HG03432 (cell line): ENCODE measurements around the gene ACKR3.

Source experiments
- ATAC-seq: cut with Tn5 transposase; IDR thresholded peaks from one replicate; pipeline ENCODE4 v1.9.1; 2021; ENCODE audit warnings: mild to moderate bottlenecking, moderate library complexity; ENCODE audit not compliant: unreplicated experiment

The ACKR3 gene

DNA sequence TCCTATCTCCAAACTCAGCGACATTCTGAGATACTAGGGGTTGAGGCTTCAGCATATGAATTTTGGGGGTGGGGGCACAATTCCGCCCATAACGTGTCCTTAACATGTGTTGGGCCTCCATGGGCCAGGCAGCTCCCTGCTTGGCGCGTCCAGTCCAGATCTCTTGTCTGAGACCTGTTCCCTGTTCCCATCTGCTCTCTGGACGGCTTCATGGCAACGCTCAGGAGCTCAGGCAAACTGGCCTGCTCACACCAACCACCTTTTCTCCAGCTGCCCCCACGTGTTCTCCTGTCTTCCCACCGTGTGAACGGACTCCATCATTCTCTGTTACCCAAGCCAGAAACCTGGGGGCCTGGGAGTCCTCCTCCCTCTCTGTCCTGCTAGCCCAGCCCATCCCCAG lies 36.4 kb downstream of the ACKR3 start:
- ATAC-seq: no peak

DNA sequence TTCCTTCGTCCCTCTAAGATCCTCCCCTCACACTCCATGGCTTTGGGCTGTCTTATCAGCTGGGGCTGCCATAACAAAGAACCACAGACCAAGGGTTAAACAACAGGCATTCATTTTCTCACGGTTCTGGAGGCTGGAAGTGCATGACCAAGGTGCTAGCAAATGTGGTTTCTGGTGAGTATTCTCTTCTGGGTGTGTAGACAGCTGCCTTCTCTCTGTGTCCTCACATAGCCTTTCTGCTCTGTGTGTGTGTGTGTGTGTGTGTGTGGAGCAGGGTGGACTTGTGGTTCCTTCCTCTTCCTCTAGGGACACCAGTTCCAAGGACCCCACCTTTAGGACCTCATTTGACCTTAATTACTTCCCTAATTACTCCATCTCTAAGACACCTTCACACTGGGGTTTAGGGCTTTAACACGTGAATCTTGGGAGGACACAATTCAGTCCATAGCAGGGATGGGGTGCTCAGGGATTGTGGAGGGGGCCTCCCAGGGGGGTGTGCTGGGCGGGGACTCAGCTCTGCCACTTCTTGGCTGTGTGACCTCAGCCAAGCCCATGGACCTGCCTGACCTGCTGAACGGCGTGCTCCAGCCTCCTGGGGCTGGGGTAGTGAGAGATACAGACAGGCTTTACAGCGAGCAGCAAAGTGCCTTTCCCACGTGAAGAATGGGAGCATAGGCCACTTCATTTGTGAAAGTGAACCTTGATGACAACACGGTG lies 38.0 kb downstream of the ACKR3 start:
- no peak for ATAC-seq

DNA sequence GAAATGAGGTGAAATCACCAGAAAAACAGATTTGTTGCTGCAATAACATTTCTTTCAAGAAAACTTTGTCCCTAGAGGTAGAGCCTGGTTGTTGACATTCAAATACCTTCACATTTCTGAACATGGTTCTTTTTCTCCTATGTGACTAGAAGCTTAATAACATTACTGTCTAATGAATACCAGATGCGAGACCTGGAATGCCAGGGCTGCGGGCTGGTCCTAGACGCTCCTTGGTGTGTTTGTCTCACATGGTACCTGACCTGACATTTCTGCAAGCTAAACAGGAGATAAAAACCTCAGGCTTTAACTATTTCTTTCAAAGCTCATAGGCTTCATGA lies 38.5 kb downstream of the ACKR3 start:
- ATAC-seq: no peak

DNA sequence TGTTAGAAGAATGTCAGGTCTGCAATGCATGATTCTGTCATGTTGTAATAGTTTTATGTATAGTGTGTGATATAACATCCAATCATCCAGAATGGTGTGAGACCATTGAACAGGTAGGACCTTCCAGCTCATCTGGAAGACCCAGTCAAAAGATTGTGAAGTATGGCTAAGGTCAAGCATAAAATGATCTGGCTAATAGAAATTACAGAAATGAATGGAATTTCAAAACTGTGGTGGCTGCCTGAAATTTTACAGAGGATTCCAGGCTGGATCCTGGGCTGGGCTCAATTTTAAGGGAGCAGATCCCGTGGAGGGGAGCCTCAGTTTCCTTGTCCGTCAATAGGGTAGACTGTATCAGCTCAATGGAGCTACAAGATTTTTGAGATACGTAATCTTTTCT lies 39.1 kb downstream of the ACKR3 start:
- ATAC-seq: no peak

GRCh38 chr2:236610991-236611821 lies 41.6 kb downstream of the ACKR3 start:
- ATAC-seq: no peak

- no peak for ATAC-seq
Observed at GRCh38 chr2:236612737-236613136, 43.1 kb downstream of the ACKR3 start.

GRCh38 chr2:236613612-236614011 lies 44.0 kb downstream of the ACKR3 start:
- ATAC-seq: no peak

DNA sequence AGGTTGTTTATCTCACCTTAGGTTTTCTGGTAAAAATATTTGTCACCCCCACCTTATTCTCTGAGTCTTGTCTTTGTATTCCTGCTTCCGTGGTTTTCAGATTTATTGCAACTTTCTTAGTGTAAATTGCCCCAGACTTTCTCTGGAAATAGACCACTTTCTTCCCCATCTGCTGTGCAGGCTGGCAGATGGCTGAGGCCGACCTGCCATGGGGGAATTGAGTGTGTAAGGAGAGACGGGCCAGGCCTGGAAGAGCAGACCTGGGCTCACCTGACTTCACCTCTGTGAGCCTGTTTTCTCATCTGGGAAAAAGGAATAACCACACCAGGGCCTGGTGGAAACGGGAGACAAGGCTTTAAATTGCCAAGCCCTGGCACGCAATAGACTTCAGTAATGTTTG lies 44.9 kb downstream of the ACKR3 start:
- no peak for ATAC-seq

DNA sequence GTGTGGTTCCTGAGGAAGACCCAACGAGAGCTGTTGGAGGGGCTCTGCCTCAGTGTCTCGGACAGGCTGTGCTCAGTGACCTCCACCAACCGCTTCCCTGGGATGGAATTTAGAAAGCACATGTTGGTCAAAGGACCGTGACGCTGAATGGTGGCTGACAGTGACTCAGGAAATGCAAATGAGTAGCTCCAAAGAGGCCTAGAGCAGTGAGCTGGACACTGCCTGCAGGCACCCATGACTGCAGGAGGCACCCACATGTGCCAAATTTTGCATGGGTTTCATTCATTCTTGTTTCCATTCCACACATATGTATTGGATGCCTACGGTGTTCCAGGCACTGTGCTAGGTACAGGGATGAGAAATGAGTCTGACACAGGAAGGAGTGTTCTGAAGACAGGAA lies 46.4 kb downstream of the ACKR3 start:
- ATAC-seq: no peak

GRCh38 chr2:236616624-236617023 lies 47.0 kb downstream of the ACKR3 start:
- ATAC-seq: no peak

- ATAC-seq: no peak
Observed at GRCh38 chr2:236617221-236617737, 47.7 kb downstream of the ACKR3 start.

GRCh38 chr2:236617796-236618195 lies 48.2 kb downstream of the ACKR3 start:
- ATAC-seq: no peak

DNA sequence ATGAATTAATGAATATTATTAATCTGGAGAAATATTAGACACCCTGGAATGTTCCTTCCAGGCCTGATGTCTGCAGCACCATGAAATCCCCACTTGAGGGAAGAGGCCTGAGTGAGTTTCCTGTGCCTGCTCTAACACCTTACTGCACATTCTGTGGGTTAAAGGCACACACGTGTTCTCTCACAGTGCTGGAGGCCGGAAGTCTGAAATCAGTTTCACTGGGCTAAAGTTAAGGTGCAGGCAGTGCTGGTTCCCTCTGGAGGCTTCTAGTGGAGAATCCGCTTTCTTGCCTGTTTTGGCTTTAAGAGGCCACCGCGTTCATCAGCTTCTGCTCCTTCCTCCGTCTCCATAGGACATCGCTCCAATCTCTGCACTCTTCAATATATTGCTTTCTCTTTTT lies 48.7 kb downstream of the ACKR3 start:
- no peak for ATAC-seq

GRCh38 chr2:236619910-236620612 lies 50.4 kb downstream of the ACKR3 start:
- ATAC-seq: no peak

- no peak for ATAC-seq
Observed at GRCh38 chr2:236621786-236622185, 52.2 kb downstream of the ACKR3 start.

DNA sequence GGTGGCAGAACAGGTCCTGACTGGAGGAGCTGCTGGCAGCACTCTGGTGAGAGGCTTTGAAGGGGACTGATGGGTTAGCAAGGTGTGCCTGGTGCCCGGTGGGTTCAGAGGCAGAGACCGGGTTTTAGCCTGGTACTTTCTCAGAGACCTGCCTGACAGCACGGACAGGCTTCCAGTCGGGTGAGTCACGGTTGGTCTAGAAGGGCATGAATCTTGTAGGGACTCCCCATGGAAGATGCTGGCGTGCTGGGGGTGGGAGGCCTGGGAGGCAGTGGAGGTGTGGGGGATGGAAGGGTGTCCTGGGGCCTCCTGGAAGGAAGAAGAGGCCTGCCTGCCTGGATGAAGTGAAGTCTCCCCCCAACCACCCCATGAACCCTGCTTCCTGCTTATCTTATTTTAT lies 52.6 kb downstream of the ACKR3 start:
- ATAC-seq: no peak

GRCh38 chr2:236622660-236623059 lies 53.0 kb downstream of the ACKR3 start:
- no peak for ATAC-seq

- ATAC-seq: no peak
Observed at GRCh38 chr2:236623816-236624215, 54.2 kb downstream of the ACKR3 start.

DNA sequence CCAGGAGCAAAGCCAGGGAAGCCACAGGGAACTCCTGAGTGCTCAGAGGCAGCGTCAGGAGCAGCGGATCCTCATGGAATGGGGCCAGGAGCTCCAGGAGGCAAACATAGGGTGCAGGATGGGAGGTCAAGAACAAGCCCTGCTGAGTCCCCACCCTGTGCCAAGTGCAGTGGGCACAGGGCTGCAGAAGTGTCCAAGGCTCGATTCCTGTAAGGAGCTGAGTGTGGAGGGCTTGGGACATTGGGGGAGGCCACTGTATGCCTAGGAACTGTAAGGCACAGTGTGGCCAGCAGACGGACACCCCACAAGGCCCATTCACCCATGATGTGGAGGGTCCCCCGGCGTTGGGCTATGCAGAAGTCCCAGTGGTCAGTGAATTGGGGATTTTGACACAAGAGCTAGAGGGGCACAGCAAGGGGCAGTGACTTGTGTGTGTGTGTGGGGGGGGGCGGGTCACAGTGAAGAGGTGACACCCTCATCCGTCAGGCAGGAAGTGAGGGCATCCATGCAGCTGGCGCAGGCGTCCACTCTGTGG lies 55.6 kb downstream of the ACKR3 start:
- no peak for ATAC-seq

GRCh38 chr2:236626391-236627150 lies 56.9 kb downstream of the ACKR3 start:
- no peak for ATAC-seq

GRCh38 chr2:236627193-236627592 lies 57.6 kb downstream of the ACKR3 start:
- ATAC-seq: no peak
